HCT116 (cell line): ENCODE results near the gene EGF. TPM values are rescaled to one million over a fixed set of nuclear protein-coding genes. Genes with fewer than 3 reads are reported as not detected.

Experiments used
- ATAC-seq: fragments of 200-7000 bp; cut with Tn5 transposase; 2 replicates; pipeline ENCODE4 v1.9.1; 2020; ENCODE audit warnings: mild to moderate bottlenecking, moderate library complexity
- BruUV-seq: library from RNA; stranded (reverse); fragments of 400-500 nt; replicated peaks from 2 replicates; lab custom pipeline; 2021; lab: Mats Ljungman, UMichigan
- CTCF ChIA-PET: fragments of 300-600 bp; sonication (Branson Sonifier 250); formaldehyde crosslinking; loops from one replicate; lab custom pipeline; 2021; ENCODE audit warnings: antibody characterized with exemption; lab: Charles Lee
- POLR2A ChIA-PET: fragments of 300-600, 350-600 bp; sonication (Branson Sonifier 250); formaldehyde crosslinking; loops from one replicate; lab custom pipeline; 2021; ENCODE audit warnings: antibody characterized with exemption; lab: Charles Lee
- RAD21 ChIA-PET, 2 experiments: fragments of 300-600 bp; sonication (Branson Sonifier 250); formaldehyde crosslinking; loops; one replicate each; lab custom pipeline; 2023; ENCODE audit warnings: low total read pairs in 2 of 2; ENCODE audit not compliant: uncharacterized antibody in 2 of 2, unreplicated experiment in 2 of 2, low non-redundant PET in 1 of 2; lab: Charles Lee
- DNase-seq: peaks from one replicate; pipeline ENCODE4 v3.0.0-alpha.2; 2010; ENCODE audit warnings: low read depth, low spot score
- H2AFZ ChIP-seq: fragments of 200-600 bp; shearing (Covaris generic), sonication (generic); 2 replicates; pipeline ENCODE4 v1.6.1; 2017; ENCODE audit warnings: low read depth, mixed run types, mixed read lengths, antibody characterized with exemption, low read length; ENCODE audit not compliant: poor library complexity, severe bottlenecking
- H3K27ac ChIP-seq: 2 replicates; pipeline ENCODE4 v1.5.1; 2012; ENCODE audit warnings: low read depth, low read length
- H3K27me3 ChIP-seq: fragments of 200-600 bp; sonication (generic); 2 replicates; pipeline ENCODE4 v1.6.1; 2016; ENCODE audit warnings: mixed run types, low read length, mixed read lengths; ENCODE audit not compliant: insufficient read depth
- H3K36me3 ChIP-seq, 2 experiments: fragments of 200-500 bp in 1 of 2; fragments of 200-600 bp in 1 of 2; sonication (Bioruptor generic) in 1 of 2; sonication (generic) in 1 of 2; 2 replicates each; pipeline versions ENCODE4 v1.5.1 to v1.6.1; 2014 to 2016; ENCODE audit warnings: low read length in 2 of 2, inconsistent platforms in 1 of 2, mixed read lengths in 1 of 2, mixed run types in 1 of 2; ENCODE audit not compliant: insufficient read depth in 2 of 2, control insufficient read depth in 1 of 2
- H3K4me1 ChIP-seq, 2 experiments: fragments of 200-600 bp in 1 of 2; sonication (generic) in 1 of 2; 2 replicates each; pipeline versions ENCODE4 v1.5.1 to v1.6.1; 2012 to 2017; ENCODE audit warnings: low read length in 2 of 2, inconsistent platforms in 1 of 2, mild to moderate bottlenecking in 1 of 2, mixed read lengths in 1 of 2, mixed run types in 1 of 2, moderate library complexity in 1 of 2; ENCODE audit not compliant: insufficient read depth in 2 of 2, control insufficient read depth in 1 of 2
- H3K4me2 ChIP-seq: fragments of 200-600 bp; sonication (generic); 2 replicates; pipeline ENCODE4 v1.6.1; 2017; ENCODE audit warnings: mixed run types, low read length, mixed read lengths
- H3K4me3 ChIP-seq, 2 experiments: fragments of 200-600 bp in 1 of 2; sonication (generic) in 1 of 2; replicated peaks in 1 of 2; 2 replicates each; pipeline ENCODE4 v1.5.1; 2011 to 2016; ENCODE audit warnings: low read length in 2 of 2, control low read depth in 1 of 2, low read depth in 1 of 2, mild to moderate bottlenecking in 1 of 2, mixed read lengths in 1 of 2, mixed run types in 1 of 2
- H3K79me2 ChIP-seq: fragments of 200-600 bp; sonication (generic); 2 replicates; pipeline ENCODE4 v1.6.1; 2017; ENCODE audit warnings: mild to moderate bottlenecking, mixed run types, low read length, moderate library complexity, mixed read lengths; ENCODE audit not compliant: insufficient read depth
- H3K9ac ChIP-seq: fragments of 200-600 bp; sonication (generic); 2 replicates; pipeline ENCODE4 v1.6.1; 2016; ENCODE audit warnings: low read length, mixed read lengths
- H3K9me2 ChIP-seq: fragments of 200-600 bp; sonication (generic), shearing (Covaris generic); 2 replicates; pipeline ENCODE4 v1.6.1; 2017; ENCODE audit warnings: mixed run types, mild to moderate bottlenecking, moderate library complexity; ENCODE audit not compliant: insufficient read depth
- H3K9me3 ChIP-seq, 2 experiments: fragments of 200-500 bp in 1 of 2; fragments of 200-600 bp in 1 of 2; sonication (Bioruptor generic) in 1 of 2; sonication (generic) in 1 of 2; 2 replicates each; pipeline ENCODE4 v1.6.1; 2014 to 2017; ENCODE audit warnings: low read length in 2 of 2, mixed read lengths in 2 of 2, inconsistent platforms in 1 of 2, low read depth in 1 of 2, mild to moderate bottlenecking in 1 of 2, mixed run types in 1 of 2, moderate library complexity in 1 of 2; ENCODE audit not compliant: control insufficient read depth in 1 of 2, insufficient read depth in 1 of 2
- H4K20me1 ChIP-seq: fragments of 200-600 bp; sonication (generic), shearing (Covaris generic); 2 replicates; pipeline ENCODE4 v1.6.1; 2017; ENCODE audit warnings: mixed run types, mild to moderate bottlenecking, moderate library complexity; ENCODE audit not compliant: insufficient read depth
- EZH2phosphoT487 ChIP-seq: fragments of 200-600 bp; IDR thresholded peaks from 2 replicates; pipeline ENCODE4 v1.6.1; 2018; ENCODE audit warnings: antibody characterized with exemption, borderline replicate concordance
- FOSL1 ChIP-seq: IDR thresholded peaks from 2 replicates; pipeline ENCODE4 v1.6.1; 2012; ENCODE audit warnings: low read depth
- JUND ChIP-seq: IDR thresholded peaks from 2 replicates; pipeline ENCODE4 v1.6.1; 2012
- POLR2A ChIP-seq: IDR thresholded peaks from 2 replicates; pipeline ENCODE4 v1.7.0; 2011; ENCODE audit warnings: borderline replicate concordance; ENCODE audit not compliant: insufficient read depth, insufficient read length; ENCODE audit errors: extremely low read depth
- POLR2AphosphoS5 ChIP-seq: IDR thresholded peaks from 2 replicates; pipeline ENCODE4 v1.6.1; 2011; ENCODE audit warnings: mild to moderate bottlenecking, low read depth, low read length, moderate library complexity
- REST ChIP-seq: IDR thresholded peaks from 2 replicates; pipeline ENCODE4 v1.6.1; 2012; ENCODE audit warnings: low read depth
- SIN3A ChIP-seq: IDR thresholded peaks from 2 replicates; pipeline ENCODE4 v1.6.1; 2012; ENCODE audit warnings: low read depth
- SP1 ChIP-seq: IDR thresholded peaks from 2 replicates; pipeline ENCODE4 v1.6.1; 2012; ENCODE audit warnings: low read depth
- TCF7L2 ChIP-seq: IDR thresholded peaks from 2 replicates; pipeline ENCODE4 v1.7.0; 2011; ENCODE audit warnings: borderline replicate concordance, inconsistent platforms; ENCODE audit not compliant: insufficient read depth, insufficient read length; ENCODE audit errors: extremely low read depth
- YY1 ChIP-seq: IDR thresholded peaks from 2 replicates; pipeline ENCODE4 v1.6.1; 2011; ENCODE audit warnings: low read length, low read depth, moderate library complexity, mild to moderate bottlenecking; ENCODE audit not compliant: insufficient replicate concordance; ENCODE audit errors: extremely low read depth
- ZNF274 ChIP-seq: fragments of 200-500 bp; sonication (Bioruptor generic); IDR thresholded peaks from 2 replicates; pipeline ENCODE4 v1.6.1; 2014; ENCODE audit warnings: mild to moderate bottlenecking, low read depth, low read length, inconsistent platforms
- intact Hi-C: fragments of 100-400 bp; cut with micrococcal nuclease; formaldehyde crosslinking; loops from 2 replicates; pipeline ENCODE4 v1.10.0; 2022
- total RNA-seq: library from RNA; stranded (reverse); gene quantifications from one replicate; pipeline ENCODE4 v1.2.1, GENCODE V29; 2021; ENCODE audit not compliant: unreplicated experiment
- TF ChIP-seq, protein P1 (sequence below): IDR thresholded peaks from 2 replicates; pipeline ENCODE4 v1.6.1; 2012
- TF ChIP-seq, protein P2 (sequence below): IDR thresholded peaks from 2 replicates; pipeline ENCODE4 v1.6.1; 2012
- TF ChIP-seq, protein P3 (sequence below): IDR thresholded peaks from 2 replicates; pipeline ENCODE4 v1.6.1; 2011; ENCODE audit warnings: mild to moderate bottlenecking, low read length, moderate library complexity; ENCODE audit not compliant: insufficient replicate concordance; ENCODE audit errors: extremely low read depth

Gene EGF
- total RNA-seq, 1 experiment from 2014 or later = 0.57 TPM

- TF ChIP-seq YY1 = no peak
- no peak for TF ChIP-seq POLR2AphosphoS5
These were observed 76.4 kb downstream of the EGF start (continued) for GRCh38 chr4:109989044-109989443.

DNA sequence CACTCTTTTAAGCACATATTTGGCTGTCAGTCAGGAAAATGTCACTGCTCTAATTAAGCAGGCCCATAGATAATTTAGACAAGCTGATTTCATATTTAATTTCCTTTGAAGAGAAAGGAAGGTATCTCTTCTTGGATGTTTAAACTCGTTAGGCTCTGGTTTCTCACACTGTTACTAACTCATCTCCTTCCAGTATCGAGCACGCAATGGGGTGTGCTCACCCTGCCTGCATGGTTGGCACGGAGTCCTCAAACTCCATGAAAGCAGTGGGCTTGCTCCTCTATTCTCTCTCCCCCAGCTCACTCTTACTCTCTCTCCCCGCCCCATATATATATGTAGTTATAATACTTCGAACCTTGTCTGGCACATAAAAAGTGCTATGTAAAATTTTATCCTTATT is 76.9 kb downstream of the EGF start:
- DNase-seq (no peak), ATAC-seq (no peak)
- intact Hi-C loops = loop anchor here (10.0 kb wide), 2 partner anchors 1295 to 1945 kb away; no protein-coding TSS in a partner anchor
- H3K9ac ChIP-seq = no peak overlapping the region
- H3K27me3 ChIP-seq = no peaks in the 10 kb centered on the region
- no peak overlapping the region for H3K27ac ChIP-seq
- POLR2A ChIA-PET = no interaction called here
- CTCF ChIA-PET = interaction anchor here (1.0 to 1.7 kb wide), 2 partner anchors 11 to 14 kb away, joined by 3 to 4 read pairs; no protein-coding TSS in a partner anchor
- TF ChIP-seq JUND (no peak), TCF7L2 (no peak), YY1 (no peak), EZH2phosphoT487 (no peak), FOSL1 (no peak), POLR2A (no peak), ZNF274 (no peak), SP1 (no peak), REST (no peak), SIN3A (no peak)
- TF ChIP-seq, protein P1, sequence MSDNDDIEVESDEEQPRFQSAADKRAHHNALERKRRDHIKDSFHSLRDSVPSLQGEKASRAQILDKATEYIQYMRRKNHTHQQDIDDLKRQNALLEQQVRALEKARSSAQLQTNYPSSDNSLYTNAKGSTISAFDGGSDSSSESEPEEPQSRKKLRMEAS = no peak
- TF ChIP-seq, protein P2, sequence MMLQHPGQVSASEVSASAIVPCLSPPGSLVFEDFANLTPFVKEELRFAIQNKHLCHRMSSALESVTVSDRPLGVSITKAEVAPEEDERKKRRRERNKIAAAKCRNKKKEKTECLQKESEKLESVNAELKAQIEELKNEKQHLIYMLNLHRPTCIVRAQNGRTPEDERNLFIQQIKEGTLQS = no peak
- TF ChIP-seq, protein P3, sequence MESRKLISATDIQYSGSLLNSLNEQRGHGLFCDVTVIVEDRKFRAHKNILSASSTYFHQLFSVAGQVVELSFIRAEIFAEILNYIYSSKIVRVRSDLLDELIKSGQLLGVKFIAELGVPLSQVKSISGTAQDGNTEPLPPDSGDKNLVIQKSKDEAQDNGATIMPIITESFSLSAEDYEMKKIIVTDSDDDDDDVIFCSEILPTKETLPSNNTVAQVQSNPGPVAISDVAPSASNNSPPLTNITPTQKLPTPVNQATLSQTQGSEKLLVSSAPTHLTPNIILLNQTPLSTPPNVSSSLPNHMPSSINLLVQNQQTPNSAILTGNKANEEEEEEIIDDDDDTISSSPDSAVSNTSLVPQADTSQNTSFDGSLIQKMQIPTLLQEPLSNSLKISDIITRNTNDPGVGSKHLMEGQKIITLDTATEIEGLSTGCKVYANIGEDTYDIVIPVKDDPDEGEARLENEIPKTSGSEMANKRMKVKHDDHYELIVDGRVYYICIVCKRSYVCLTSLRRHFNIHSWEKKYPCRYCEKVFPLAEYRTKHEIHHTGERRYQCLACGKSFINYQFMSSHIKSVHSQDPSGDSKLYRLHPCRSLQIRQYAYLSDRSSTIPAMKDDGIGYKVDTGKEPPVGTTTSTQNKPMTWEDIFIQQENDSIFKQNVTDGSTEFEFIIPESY = no peak
- H3K4me1 ChIP-seq = peaks cover 0 to 11% of the 10 kb centered on the region in 2 experiments; a peak in 2 of 4 replicates
- H3K36me3 ChIP-seq = no peaks in the 10 kb centered on the region
- H3K4me3 ChIP-seq = no peak overlapping the region
- BruUV-seq = no TSS peak
- H4K20me1 ChIP-seq = no peaks in the 10 kb centered on the region
- H3K4me2 ChIP-seq = peak overlapping the region; percentile 58
- no peaks in the 10 kb centered on the region for H3K79me2 ChIP-seq
- H3K9me2 ChIP-seq = 0 out of 2 replicates have a peak, but pooled peaks cover 2% of the 10 kb centered on the region
- H3K9me3 ChIP-seq = no peaks in the 10 kb centered on the region
- H2AFZ ChIP-seq = peak overlapping the region; percentile 86
- RAD21 ChIA-PET = no interaction called here
